K562 (cell line): ENCODE measurements around the gene TMCC2. TPM values are rescaled to one million over a fixed set of nuclear protein-coding genes. Genes with fewer than 3 reads are reported as not detected.

Source experiments
- ATAC-seq: fragments of 200-7000 bp; cut with Tn5 transposase; 3 replicates; pipeline ENCODE4 v1.9.1; 2020; ENCODE audit warnings: moderate library complexity
- BruUV-seq: library from RNA; stranded (reverse); fragments of 400-500 nt; replicated peaks from 2 replicates; lab custom pipeline; 2021; lab: Mats Ljungman, UMichigan
- CTCF ChIA-PET: fragments of 300-600 bp; formaldehyde crosslinking; extraction: SDS; loops from one replicate; lab custom pipeline; 2021; ENCODE audit warnings: low intra/inter-chr PET ratio; lab: Yijun Ruan, JAX
- POLR2A ChIA-PET: fragments of 300-600, 350-650 bp; sonication (Branson Sonifier 250); formaldehyde crosslinking; extraction: SDS; loops from one replicate; lab custom pipeline; 2021; ENCODE audit warnings: antibody characterized with exemption, inconsistent platforms; lab: Yijun Ruan, JAX
- DNase-seq, 4 experiments: peaks; one replicate each; pipeline versions ENCODE4 v3.0.0 to v3.0.0-alpha.2; 2011 to 2018; ENCODE audit warnings: low spot score in 3 of 4, mixed read lengths in 3 of 4; ENCODE audit errors: extremely low read depth in 1 of 4
- FAIRE-seq: peaks from 2 replicates; lab custom pipeline; 2011; peaks lifted over from hg19 to GRCh38; lab: Jason Lieb, UNC
- H2AFZ ChIP-seq: 2 replicates; pipeline ENCODE4 v1.6.0; 2011; ENCODE audit warnings: low read depth, low read length, control low read depth, inconsistent platforms
- H3K27ac ChIP-seq: fragments of 200-600 bp; 3 replicates; pipeline ENCODE4 v1.8.0; 2011; ENCODE audit warnings: low read depth, mild to moderate bottlenecking, control low read depth, inconsistent platforms, low read length, moderate library complexity, mixed read lengths; ENCODE audit errors: extremely low read depth
- H3K27me3 ChIP-seq, 2 experiments: fragments of 300-600 bp in 1 of 2; 2 replicates in 1 of 2; 3 replicates in 1 of 2; pipeline versions ENCODE4 v1.6.0 to v1.8.0; 2011; ENCODE audit warnings: inconsistent platforms in 2 of 2, low read length in 2 of 2, mild to moderate bottlenecking in 1 of 2, mixed read lengths in 1 of 2, moderate library complexity in 1 of 2; ENCODE audit not compliant: control insufficient read depth in 2 of 2, insufficient read depth in 2 of 2
- H3K36me3 ChIP-seq: fragments of 300-600 bp; 3 replicates; pipeline ENCODE4 v1.8.0; 2011; ENCODE audit warnings: mild to moderate bottlenecking, low read length, inconsistent platforms; ENCODE audit not compliant: control insufficient read depth, insufficient read depth
- H3K4me1 ChIP-seq, 2 experiments: fragments of 200-600 bp in 1 of 2; replicated peaks in 1 of 2; 2 replicates in 1 of 2; 3 replicates in 1 of 2; pipeline versions ENCODE4 v1.5.1 to v1.8.0; 2011; ENCODE audit warnings: inconsistent platforms in 2 of 2, low read length in 2 of 2, mild to moderate bottlenecking in 1 of 2, mixed read lengths in 1 of 2, moderate library complexity in 1 of 2; ENCODE audit not compliant: control insufficient read depth in 2 of 2, insufficient read depth in 2 of 2
- H3K4me2 ChIP-seq: 2 replicates; pipeline ENCODE4 v1.6.1; 2011; ENCODE audit warnings: low read length, control low read depth, inconsistent platforms, mixed read lengths; ENCODE audit not compliant: insufficient read depth
- H3K4me3 ChIP-seq: fragments of 200-600 bp; sonication (generic), shearing (Covaris generic); 2 replicates; pipeline ENCODE4 v1.5.1; 2016; ENCODE audit warnings: control low read depth, inconsistent platforms
- H3K79me2 ChIP-seq: fragments of 200-600 bp; 3 replicates; pipeline ENCODE4 v1.8.0; 2011; ENCODE audit warnings: low read length, inconsistent platforms; ENCODE audit not compliant: control insufficient read depth, insufficient read depth
- H3K9ac ChIP-seq, 2 experiments: 2 replicates each; pipeline versions ENCODE4 v1.6.0 to v1.6.1; 2011; ENCODE audit warnings: low read depth in 2 of 2, low read length in 2 of 2, control low read depth in 1 of 2, inconsistent platforms in 1 of 2, mild to moderate bottlenecking in 1 of 2, mixed read lengths in 1 of 2; ENCODE audit not compliant: insufficient read depth in 1 of 2
- H3K9me1 ChIP-seq: one replicate; pipeline ENCODE4 v1.6.0; 2011; ENCODE audit warnings: inconsistent platforms, mild to moderate bottlenecking, low read length, moderate library complexity; ENCODE audit not compliant: control insufficient read depth, insufficient read depth
- H3K9me3 ChIP-seq: replicated peaks from 2 replicates; pipeline ENCODE4 v1.5.1; 2011; ENCODE audit warnings: low read depth, low read length, inconsistent platforms; ENCODE audit not compliant: control insufficient read depth, insufficient read depth
- H4K20me1 ChIP-seq: replicated peaks from 2 replicates; pipeline ENCODE4 v1.6.1; 2011; ENCODE audit warnings: low read length, inconsistent platforms, mixed read lengths; ENCODE audit not compliant: control insufficient read depth, insufficient read depth
- C11orf30 ChIP-seq: fragments of 450-650 bp; IDR thresholded peaks from 2 replicates; pipeline ENCODE4 v1.6.1; 2016; ENCODE audit warnings: low read depth, mild to moderate bottlenecking
- CBX8 ChIP-seq: fragments of 200-600 bp; sonication (generic); IDR thresholded peaks from 2 replicates; pipeline ENCODE4 v1.6.1; 2012; ENCODE audit warnings: borderline replicate concordance, mixed run types, low read depth, mild to moderate bottlenecking, moderate library complexity, mixed read lengths, low read length, control low read depth, inconsistent platforms; ENCODE audit not compliant: poor library complexity, severe bottlenecking; ENCODE audit errors: extremely low read depth
- ID3 ChIP-seq, 2 experiments: fragments of 250-450 bp in 1 of 2; fragments of 450-650 bp in 1 of 2; sonication (Bioruptor Pico) in 1 of 2; IDR thresholded peaks; 2 replicates each; pipeline versions ENCODE4 v1.6.1 to v1.8.0; 2016 to 2021; ENCODE audit warnings: mild to moderate bottlenecking in 2 of 2, moderate library complexity in 2 of 2, missing compliant biosample characterization in 1 of 2, missing genetic modification characterization in 1 of 2
- PATZ1 ChIP-seq: fragments of 250-450 bp; sonication (Bioruptor Pico); IDR thresholded peaks from 2 replicates; pipeline ENCODE4 v1.5.0; 2020; ENCODE audit warnings: mild to moderate bottlenecking, borderline replicate concordance
- SIX5 ChIP-seq, 2 experiments: IDR thresholded peaks; 2 replicates each; pipeline ENCODE4 v1.6.1; 2011; ENCODE audit warnings: low read length in 2 of 2, borderline replicate concordance in 1 of 2, low read depth in 1 of 2, mild to moderate bottlenecking in 1 of 2, moderate library complexity in 1 of 2; ENCODE audit not compliant: insufficient read depth in 1 of 2
- SUPT5H ChIP-seq: fragments of 450-650 bp; IDR thresholded peaks from 2 replicates; pipeline ENCODE4 v1.6.1; 2016
- ZNF224 ChIP-seq: sonication (generic); formaldehyde crosslinking; IDR thresholded peaks from 2 replicates; pipeline ENCODE4 v1.8.0; 2022; ENCODE audit warnings: mild to moderate bottlenecking, missing genetic modification reagents
- ZNF274 ChIP-seq: IDR thresholded peaks from 2 replicates; pipeline ENCODE4 v1.6.1; 2011; ENCODE audit warnings: low read depth, mild to moderate bottlenecking, low read length, moderate library complexity, borderline replicate concordance
- ZNF431 ChIP-seq: sonication (generic); formaldehyde crosslinking; IDR thresholded peaks from 2 replicates; pipeline ENCODE4 v1.8.0; 2022; ENCODE audit warnings: mild to moderate bottlenecking, missing genetic modification reagents
- ZNF699 ChIP-seq: fragments of 250-450 bp; sonication (Bioruptor Pico); IDR thresholded peaks from 2 replicates; pipeline ENCODE4 v1.8.0; 2021; ENCODE audit warnings: mild to moderate bottlenecking, moderate library complexity; ENCODE audit not compliant: insufficient replicate concordance
- ZNF785 ChIP-seq: fragments of 250-450 bp; sonication (Bioruptor Pico); IDR thresholded peaks from 2 replicates; pipeline ENCODE4 v1.4.0; 2020; ENCODE audit warnings: mild to moderate bottlenecking
- WGBS: fragments of 100-300 bp; shearing (Covaris generic); methylation state at CpG from one replicate; pipeline ENCODE4 v1.1.6; 2016; ENCODE audit warnings: low coverage, mixed read lengths; ENCODE audit not compliant: insufficient coverage; ENCODE audit errors: missing lambda C conversion rate; 5-methylcytosine and 5-hydroxymethylcytosine counted together
- in situ Hi-C: fragments of 300-500 bp; cut with MboI; formaldehyde crosslinking; loops from 4 replicates; pipeline ENCODE4 v1.15.0; 2018; ENCODE audit warnings: inconsistent platforms, mixed read lengths
- intact Hi-C: fragments of 100-400 bp; cut with micrococcal nuclease; formaldehyde crosslinking; loops from 2 replicates; pipeline ENCODE4 v1.14.2; 2022
- polyA plus RNA-seq, 8 experiments: library from polyadenylated mRNA; depleted of rRNA in 4 of 8; stranded (reverse) in 5 of 8; unstranded in 3 of 8; fragments of >200 nt; fragmentation: Nextera tagmentation in 2 of 8; fragmentation: Illumina TruSeq in 1 of 8; extraction: Ambion mirVana in 2 of 8; extraction: Trizol in 1 of 8; gene quantifications; 2 replicates each; pipeline versions ENCODE4 v1.2.1 to v1.2.3, GENCODE V29; 2011 to 2014; ENCODE audit warnings: inconsistent platforms in 1 of 8, missing spikeins in 1 of 8
- total RNA-seq, 7 experiments: library from RNA; depleted of rRNA in 6 of 7; stranded (reverse); fragments of >200 nt in 6 of 7; fragmentation: Illumina TruSeq in 2 of 7; extraction: Trizol in 2 of 7; gene quantifications; 2 replicates each; pipeline versions ENCODE4 v1.2.1 to v1.2.3, GENCODE V29; 2011 to 2021; ENCODE audit warnings: low replicate concordance in 1 of 7
- TF ChIP-seq, protein P1 (sequence below): fragments of 450-650 bp; IDR thresholded peaks from 2 replicates; pipeline ENCODE4 v1.7.0; 2016; ENCODE audit warnings: borderline replicate concordance
- TF ChIP-seq, protein P2 (sequence below), 2 experiments: fragments of 450-650 bp in 1 of 2; sonication (generic) in 1 of 2; formaldehyde crosslinking in 1 of 2; IDR thresholded peaks in 1 of 2; conservative IDR thresholded peaks in 1 of 2; 2 replicates each; pipeline versions ENCODE4 v1.6.1 to v1.8.1; 2016 to 2023; ENCODE audit warnings: mild to moderate bottlenecking in 2 of 2, moderate library complexity in 2 of 2, inconsistent platforms in 1 of 2, missing genetic modification reagents in 1 of 2
- TF ChIP-seq, protein P3 (sequence below): fragments of 250-450 bp; sonication (Bioruptor Pico); IDR thresholded peaks from 2 replicates; pipeline ENCODE4 v1.4.0; 2020; ENCODE audit warnings: mild to moderate bottlenecking, moderate library complexity

TMCC2 gene
- total and polyA plus RNA-seq, 9 of the 15 experiments (the other 6 are each of a cell fraction or from before 2014, with no cell fraction given) = 0.06 to 1.8 (median 0.98) TPM

DNA sequence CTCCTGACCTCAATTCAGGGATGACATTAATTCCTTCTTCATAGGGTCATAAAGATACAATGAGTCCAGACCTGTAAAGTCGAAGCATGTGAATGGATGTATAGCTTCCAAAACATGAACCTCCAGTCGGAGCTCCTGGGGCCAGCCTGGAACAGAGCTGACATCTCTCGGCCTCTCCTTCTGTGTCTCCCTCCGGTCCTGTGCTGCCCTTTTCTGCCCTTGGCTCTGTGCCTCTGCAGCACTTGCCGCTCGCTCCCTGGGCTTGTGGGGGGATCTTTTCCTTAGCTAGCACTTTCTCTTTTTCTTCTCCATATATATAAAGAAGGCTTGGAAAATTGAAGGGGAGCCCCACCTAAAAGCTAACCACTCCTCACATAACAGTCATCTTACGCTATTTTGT is 42.5 kb downstream of the TMCC2 start:
- H2AFZ ChIP-seq = no peak overlapping the region
- FAIRE-seq (no peak), DNase-seq (no peak), ATAC-seq (no peak)
- no peaks in the 10 kb centered on the region for H4K20me1 ChIP-seq
- no peaks in the 10 kb centered on the region for H3K9me1 ChIP-seq
- no peak overlapping the region for H3K27ac ChIP-seq
- intact Hi-C loops = no loop called here
- in situ Hi-C loops = no loop called here
- H3K9me3 ChIP-seq = no peaks in the 10 kb centered on the region
- peaks cover 0 to 3% of the 10 kb centered on the region in 2 experiments; a peak in 1 of 5 replicates for H3K27me3 ChIP-seq
- no peak overlapping the region for H3K9ac ChIP-seq
- H3K79me2 ChIP-seq = no peaks in the 10 kb centered on the region
- POLR2A ChIA-PET = interaction anchor here (0.6 to 1.4 kb wide), 5 partner anchors 9 to 61 kb away, joined by 3 to 7 read pairs (median 3); no protein-coding TSS in a partner anchor
- H3K4me2 ChIP-seq = no peak overlapping the region
- no peaks in the 10 kb centered on the region for H3K36me3 ChIP-seq
- WGBS = 50% methylated on average over 7 of the region's 7 CpGs
- CTCF ChIA-PET = interaction anchor here (6.6 kb wide), 1 partner anchor 53 kb away, joined by 144 read pairs; the partner anchor contains the start of gene NUAK2
- BruUV-seq = no TSS peak
- H3K4me3 ChIP-seq = no peak overlapping the region
- H3K4me1 ChIP-seq = peaks cover 26 to 47% of the 10 kb centered on the region in 2 experiments
- no peak for TF ChIP-seq ZNF785 (CRISPR knock-in tag)
- no peak for TF ChIP-seq ZNF274
- no peak for TF ChIP-seq ID3 (CRISPR knock-in tag; IDR thresholded peaks at IDR 0.05)
- no peak for TF ChIP-seq ID3 (tag; IDR thresholded peaks at IDR 0.05)
- TF ChIP-seq ZNF699 = no peak
- no peak for TF ChIP-seq C11orf30
- TF ChIP-seq, protein P1, sequence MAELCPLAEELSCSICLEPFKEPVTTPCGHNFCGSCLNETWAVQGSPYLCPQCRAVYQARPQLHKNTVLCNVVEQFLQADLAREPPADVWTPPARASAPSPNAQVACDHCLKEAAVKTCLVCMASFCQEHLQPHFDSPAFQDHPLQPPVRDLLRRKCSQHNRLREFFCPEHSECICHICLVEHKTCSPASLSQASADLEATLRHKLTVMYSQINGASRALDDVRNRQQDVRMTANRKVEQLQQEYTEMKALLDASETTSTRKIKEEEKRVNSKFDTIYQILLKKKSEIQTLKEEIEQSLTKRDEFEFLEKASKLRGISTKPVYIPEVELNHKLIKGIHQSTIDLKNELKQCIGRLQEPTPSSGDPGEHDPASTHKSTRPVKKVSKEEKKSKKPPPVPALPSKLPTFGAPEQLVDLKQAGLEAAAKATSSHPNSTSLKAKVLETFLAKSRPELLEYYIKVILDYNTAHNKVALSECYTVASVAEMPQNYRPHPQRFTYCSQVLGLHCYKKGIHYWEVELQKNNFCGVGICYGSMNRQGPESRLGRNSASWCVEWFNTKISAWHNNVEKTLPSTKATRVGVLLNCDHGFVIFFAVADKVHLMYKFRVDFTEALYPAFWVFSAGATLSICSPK = no peak
- TF ChIP-seq, protein P2, sequence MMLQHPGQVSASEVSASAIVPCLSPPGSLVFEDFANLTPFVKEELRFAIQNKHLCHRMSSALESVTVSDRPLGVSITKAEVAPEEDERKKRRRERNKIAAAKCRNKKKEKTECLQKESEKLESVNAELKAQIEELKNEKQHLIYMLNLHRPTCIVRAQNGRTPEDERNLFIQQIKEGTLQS (IDR thresholded peaks at IDR 0.05) = no peak
- TF ChIP-seq, protein P2 (CRISPR knock-in tag; conservative IDR thresholded peaks at IDR 0.05) = no peak
- TF ChIP-seq ZNF431 (CRISPR knock-in tag) = no peak
- TF ChIP-seq, protein P3, sequence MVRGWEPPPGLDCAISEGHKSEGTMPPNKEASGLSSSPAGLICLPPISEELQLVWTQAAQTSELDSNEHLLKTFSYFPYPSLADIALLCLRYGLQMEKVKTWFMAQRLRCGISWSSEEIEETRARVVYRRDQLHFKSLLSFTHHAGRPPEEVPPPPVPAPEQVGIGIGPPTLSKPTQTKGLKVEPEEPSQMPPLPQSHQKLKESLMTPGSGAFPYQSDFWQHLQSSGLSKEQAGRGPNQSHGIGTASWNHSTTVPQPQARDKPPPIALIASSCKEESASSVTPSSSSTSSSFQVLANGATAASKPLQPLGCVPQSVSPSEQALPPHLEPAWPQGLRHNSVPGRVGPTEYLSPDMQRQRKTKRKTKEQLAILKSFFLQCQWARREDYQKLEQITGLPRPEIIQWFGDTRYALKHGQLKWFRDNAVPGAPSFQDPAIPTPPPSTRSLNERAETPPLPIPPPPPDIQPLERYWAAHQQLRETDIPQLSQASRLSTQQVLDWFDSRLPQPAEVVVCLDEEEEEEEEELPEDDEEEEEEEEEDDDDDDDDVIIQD (CRISPR knock-in tag) = no peak
- no peak for TF ChIP-seq ZNF224
- TF ChIP-seq PATZ1 (CRISPR knock-in tag) = no peak
- no peak for TF ChIP-seq SUPT5H
- TF ChIP-seq CBX8 = no peak
- no peak for TF ChIP-seq SIX5 (IDR thresholded peaks at IDR 0.05; ENCODE audit: borderline replicate concordance in 1 of 2, insufficient read depth in 1 of 2, low read depth in 1 of 2, low read length in 2 of 2)
